A549 (cell line): ENCODE results near the gene SORCS2. TPM values are rescaled to one million over a fixed set of nuclear protein-coding genes. Genes with fewer than 3 reads are reported as not detected.

ENCODE experiments used
- ATAC-seq, 2 experiments: fragments of 200-7000 bp in 1 of 2; fragments of >200 bp in 1 of 2; cut with Nextera tagmentation in 1 of 2; cut with Tn5 transposase in 1 of 2; 3 replicates each; pipeline versions ENCODE4 v1.8.0 to v1.9.1; 2018 to 2020; ENCODE audit warnings: mild to moderate bottlenecking in 1 of 2, moderate library complexity in 1 of 2
- CTCF ChIA-PET: fragments of 300-600 bp; sonication (Branson Sonifier 250); formaldehyde crosslinking; extraction: SDS; loops from one replicate; lab custom pipeline; 2021; ENCODE audit warnings: antibody characterized with exemption, inconsistent platforms; lab: Yijun Ruan, JAX
- POLR2A ChIA-PET: fragments of 350-600 bp; formaldehyde crosslinking; extraction: SDS; loops from one replicate; lab custom pipeline; 2021; ENCODE audit warnings: antibody characterized with exemption, inconsistent platforms; lab: Yijun Ruan, JAX
- DNase-seq, 2 experiments: peaks; one replicate each; pipeline versions ENCODE4 v3.0.0 to v3.0.0-alpha.2; 2011 to 2016; ENCODE audit warnings: low read depth in 1 of 2, low spot score in 1 of 2
- FAIRE-seq: peaks from 2 replicates; lab custom pipeline; 2011; peaks lifted over from hg19 to GRCh38; lab: Jason Lieb, UNC
- H3K27ac ChIP-seq, 2 experiments: fragments of >200 bp; sonication (Bioruptor Twin); formaldehyde crosslinking; 3 replicates each; pipeline ENCODE4 v1.5.1; 2016 to 2017
- H3K4me1 ChIP-seq: fragments of >200 bp; sonication (Bioruptor Twin); formaldehyde crosslinking; 3 replicates; pipeline ENCODE4 v1.6.1; 2016
- H3K4me2 ChIP-seq: fragments of >200 bp; sonication (Bioruptor Twin); formaldehyde crosslinking; 3 replicates; pipeline ENCODE4 v1.6.1; 2016
- H3K4me3 ChIP-seq: fragments of >200 bp; sonication (Bioruptor Twin); formaldehyde crosslinking; 3 replicates; pipeline ENCODE4 v1.5.1; 2016
- H3K9me3 ChIP-seq: fragments of >200 bp; sonication (Bioruptor Twin); formaldehyde crosslinking; 3 replicates; pipeline ENCODE4 v1.6.1; 2016
- BCL3 ChIP-seq: fragments of >200 bp; sonication (Bioruptor Twin); formaldehyde crosslinking; IDR thresholded peaks from 3 replicates; pipeline ENCODE4 v1.6.1; 2016
- CEBPB ChIP-seq, 2 experiments: fragments of >200 bp in 1 of 2; sonication (Bioruptor Twin) in 1 of 2; formaldehyde crosslinking in 1 of 2; IDR thresholded peaks; 2 replicates each; pipeline ENCODE4 v1.6.1; 2012 to 2016
- E2F6 ChIP-seq: IDR thresholded peaks from 2 replicates; pipeline ENCODE4 v1.6.1; 2012; ENCODE audit warnings: low read depth, borderline replicate concordance
- EHMT2 ChIP-seq: fragments of 200-600 bp; sonication (generic); IDR thresholded peaks from 2 replicates; pipeline ENCODE4 v1.6.1; 2016; ENCODE audit warnings: antibody characterized with exemption, low read depth, mild to moderate bottlenecking, moderate library complexity
- EP300 ChIP-seq, 2 experiments: fragments of >200 bp; sonication (Bioruptor Twin); formaldehyde crosslinking; IDR thresholded peaks; 2 replicates in 1 of 2; 3 replicates in 1 of 2; pipeline ENCODE4 v1.6.1; 2016 to 2017
- FOSL2 ChIP-seq, 2 experiments: fragments of 450-650 bp in 1 of 2; fragments of >200 bp in 1 of 2; sonication (Bioruptor Twin) in 1 of 2; formaldehyde crosslinking; IDR thresholded peaks; 2 replicates each; pipeline versions ENCODE4 v1.5.0 to v1.6.1; 2016 to 2020; ENCODE audit warnings: mild to moderate bottlenecking in 1 of 2, moderate library complexity in 1 of 2
- FOXS1 ChIP-seq: fragments of 250-450 bp; sonication (Bioruptor Pico); IDR thresholded peaks from 2 replicates; pipeline ENCODE4 v1.5.0; 2020; ENCODE audit warnings: mild to moderate bottlenecking, moderate library complexity
- HDAC2 ChIP-seq: fragments of 200-600 bp; sonication (generic); IDR thresholded peaks from 2 replicates; pipeline ENCODE4 v1.6.1; 2016
- HOXA7 ChIP-seq: fragments of 250-450 bp; sonication (Bioruptor Pico); IDR thresholded peaks from 2 replicates; pipeline ENCODE4 v1.5.0; 2020; ENCODE audit warnings: mild to moderate bottlenecking, moderate library complexity
- HOXB13 ChIP-seq: fragments of 250-450 bp; sonication (Bioruptor Pico); IDR thresholded peaks from 2 replicates; pipeline ENCODE4 v1.5.0; 2020; ENCODE audit warnings: low read depth, mild to moderate bottlenecking, moderate library complexity
- JUNB ChIP-seq: fragments of >200 bp; sonication (Bioruptor Twin); formaldehyde crosslinking; IDR thresholded peaks from 2 replicates; pipeline ENCODE4 v1.6.1; 2016
- KDM5A ChIP-seq: fragments of 200-600 bp; sonication (generic); IDR thresholded peaks from 2 replicates; pipeline ENCODE4 v1.6.1; 2016; ENCODE audit warnings: antibody characterized with exemption, mild to moderate bottlenecking
- MAX ChIP-seq: IDR thresholded peaks from 2 replicates; pipeline ENCODE4 v1.6.1; 2012
- MAZ ChIP-seq: fragments of 150-350 bp; IDR thresholded peaks from 2 replicates; pipeline ENCODE4 v1.6.1; 2014; ENCODE audit warnings: antibody characterized with exemption, low read depth, low read length, borderline replicate concordance
- MYC ChIP-seq: IDR thresholded peaks from 2 replicates; pipeline ENCODE4 v1.6.1; 2012; ENCODE audit warnings: mild to moderate bottlenecking, inconsistent platforms, low read length, improper control_type of control experiment, borderline replicate concordance
- NFE2L2 ChIP-seq: fragments of 150-350 bp; conservative IDR thresholded peaks from 2 replicates; pipeline ENCODE4 v1.6.1; 2014; ENCODE audit warnings: low read length
- PHF8 ChIP-seq: fragments of 200-600 bp; sonication (generic); IDR thresholded peaks from 2 replicates; pipeline ENCODE4 v1.6.1; 2016; ENCODE audit warnings: low read depth, mild to moderate bottlenecking, antibody characterized with exemption, moderate library complexity, borderline replicate concordance
- POLR2A ChIP-seq: IDR thresholded peaks from 2 replicates; pipeline ENCODE4 v1.6.1; 2012; ENCODE audit warnings: mild to moderate bottlenecking, low read length
- RAD21 ChIP-seq, 2 experiments: fragments of >200 bp in 1 of 2; sonication (Bioruptor Twin) in 1 of 2; formaldehyde crosslinking in 1 of 2; IDR thresholded peaks in 1 of 2; conservative IDR thresholded peaks in 1 of 2; 2 replicates in 1 of 2; 3 replicates in 1 of 2; pipeline ENCODE4 v1.6.1; 2012 to 2018; ENCODE audit warnings: inconsistent platforms in 1 of 2
- RFX5 ChIP-seq: fragments of 450-650 bp; IDR thresholded peaks from 2 replicates; pipeline ENCODE4 v1.7.1; 2014; ENCODE audit warnings: antibody characterized with exemption, mild to moderate bottlenecking, moderate library complexity
- RNF2 ChIP-seq: fragments of 200-600 bp; sonication (generic); IDR thresholded peaks from 2 replicates; pipeline ENCODE4 v1.6.1; 2016; ENCODE audit warnings: low read depth, mild to moderate bottlenecking, antibody characterized with exemption, moderate library complexity, borderline replicate concordance
- SMC3 ChIP-seq: fragments of >200 bp; sonication (Bioruptor Twin); formaldehyde crosslinking; IDR thresholded peaks from 3 replicates; pipeline ENCODE4 v1.6.1; 2018; ENCODE audit warnings: inconsistent platforms
- SREBF2 ChIP-seq: fragments of 450-650 bp; IDR thresholded peaks from 2 replicates; pipeline ENCODE4 v1.6.1; 2014; ENCODE audit warnings: mild to moderate bottlenecking, moderate library complexity
- WGBS: methylation state at CpG from one replicate; pipeline ENCODE4 v1.1.6; 2017; ENCODE audit errors: missing lambda C conversion rate; 5-methylcytosine and 5-hydroxymethylcytosine counted together
- polyA plus RNA-seq, 4 experiments: library from polyadenylated mRNA; depleted of rRNA in 3 of 4; stranded (reverse); fragments of >200 nt; fragmentation: RNase III in 1 of 4; extraction: RNeasy Plus Mini Kit Qiagen cat#74134 plus additional on column Dnase treatment in 1 of 4; gene quantifications; 2 replicates in 3 of 4; 3 replicates in 1 of 4; pipeline ENCODE4 v1.2.3, GENCODE V29; 2011 to 2017

The SORCS2 gene
- polyA plus RNA-seq, 2 of the 4 experiments (the other 2 are of a cell fraction): 1.4 to 4.6 TPM

DNA sequence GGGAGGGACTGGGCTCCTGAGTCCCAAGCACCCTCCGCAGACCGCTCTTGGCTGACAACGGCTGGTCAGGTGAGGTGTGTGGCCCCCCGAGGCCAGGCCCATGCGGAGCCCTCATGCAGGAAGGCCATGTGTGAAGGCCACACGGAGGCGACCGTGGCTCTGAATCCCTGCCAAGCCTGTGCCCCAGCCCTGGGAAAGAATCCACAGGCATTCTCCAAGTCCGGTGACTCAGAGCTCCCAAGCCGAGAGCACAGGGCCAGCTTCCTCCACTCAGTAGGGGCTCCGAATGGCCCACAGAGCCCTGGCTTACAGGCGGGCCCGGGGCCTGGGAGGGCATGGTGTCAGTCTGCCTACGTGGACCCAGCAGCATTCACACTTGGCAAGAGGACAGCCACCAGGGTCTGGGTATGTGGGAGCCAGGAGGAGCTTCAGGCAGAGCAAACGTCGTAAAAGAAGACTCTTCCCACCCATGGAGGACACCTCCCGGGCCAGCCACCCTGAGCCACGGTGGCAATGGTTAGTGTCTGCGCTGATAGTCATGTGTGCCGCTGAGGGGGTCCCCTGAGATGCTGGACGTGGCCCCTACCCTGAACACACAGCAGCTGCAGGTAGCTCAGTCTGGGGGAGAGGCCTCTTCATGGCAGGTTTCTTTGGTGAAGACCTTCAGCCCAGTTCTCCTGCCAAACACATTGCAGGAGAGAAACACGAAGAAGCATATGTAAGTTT, 136.7 kb downstream of the SORCS2 start:
- peak; percentile 73 to 75 for DNase-seq
- CTCF ChIA-PET: interaction anchor here (0.8 to 2.1 kb wide), 5 partner anchors 10 to 391 kb away, joined by 3 to 7 read pairs (median 4); no protein-coding TSS in a partner anchor

GRCh38 chr4:7330031-7330596, 137.8 kb downstream of the SORCS2 start:
- ChIA-PET CTCF (interaction anchor here (1.5 to 2.1 kb wide), 3 partner anchors 9 to 34 kb away, joined by 3 to 7 read pairs (median 4); no protein-coding TSS in a partner anchor), POLR2A (no interaction called here)
- DNase-seq: no peak
- no peak for TF ChIP-seq MAZ
- no peak for ATAC-seq
- no peak overlapping the region for H3K4me2 ChIP-seq
- WGBS: 87% methylated on average over 13 of the region's 17 CpGs
- H3K4me3 ChIP-seq: no peak overlapping the region
- no peak for FAIRE-seq
- H3K9me3 ChIP-seq: no peaks in the 10 kb centered on the region
- H3K27ac ChIP-seq: peak overlapping the region in 1 of 2 experiments; percentile 87; a peak in 2 of 6 replicates
- H3K4me1 ChIP-seq: peaks cover 33% of the 10 kb centered on the region

More for the DNA sequence above, 136.7 kb downstream of the SORCS2 start:
- H3K27ac ChIP-seq: peak overlapping the region; percentile 67 to 87
- ATAC-seq (peak; percentile 60 to 85), FAIRE-seq (no peak)
- POLR2A ChIA-PET: no interaction called here
- H3K4me1 ChIP-seq: peaks cover 33% of the 10 kb centered on the region
- TF ChIP-seq SREBF2: no peak
- no peak for TF ChIP-seq EHMT2
- no peak for TF ChIP-seq BCL3
- 0 out of 5 replicates have a peak, but pooled peaks of 1 of the 2 experiments have one; percentile 13 for TF ChIP-seq RAD21 (conservative IDR thresholded peaks at IDR 0.05 in 1 of 2, IDR thresholded peaks at IDR 0.05 in 1 of 2)
- no peak for TF ChIP-seq HOXB13 (CRISPR knock-in tag)
- no peak for TF ChIP-seq PHF8
- TF ChIP-seq FOSL2 (IDR thresholded peaks at IDR 0.05): no peak
- peak; percentile 41 for TF ChIP-seq FOSL2 (CRISPR knock-in tag; IDR thresholded peaks at IDR 0.05)
- TF ChIP-seq SMC3: 0 out of 3 replicates have a peak, but pooled peaks have one; percentile 8
- no peak for TF ChIP-seq EP300 (IDR thresholded peaks at IDR 0.05)
- peak; percentile 80 for TF ChIP-seq MAX
- H3K9me3 ChIP-seq: no peaks in the 10 kb centered on the region
- H3K4me3 ChIP-seq: no peak overlapping the region
- 20% methylated on average over 5 of the region's 22 CpGs for WGBS
- H3K4me2 ChIP-seq: peak overlapping the region; percentile 57

DNA sequence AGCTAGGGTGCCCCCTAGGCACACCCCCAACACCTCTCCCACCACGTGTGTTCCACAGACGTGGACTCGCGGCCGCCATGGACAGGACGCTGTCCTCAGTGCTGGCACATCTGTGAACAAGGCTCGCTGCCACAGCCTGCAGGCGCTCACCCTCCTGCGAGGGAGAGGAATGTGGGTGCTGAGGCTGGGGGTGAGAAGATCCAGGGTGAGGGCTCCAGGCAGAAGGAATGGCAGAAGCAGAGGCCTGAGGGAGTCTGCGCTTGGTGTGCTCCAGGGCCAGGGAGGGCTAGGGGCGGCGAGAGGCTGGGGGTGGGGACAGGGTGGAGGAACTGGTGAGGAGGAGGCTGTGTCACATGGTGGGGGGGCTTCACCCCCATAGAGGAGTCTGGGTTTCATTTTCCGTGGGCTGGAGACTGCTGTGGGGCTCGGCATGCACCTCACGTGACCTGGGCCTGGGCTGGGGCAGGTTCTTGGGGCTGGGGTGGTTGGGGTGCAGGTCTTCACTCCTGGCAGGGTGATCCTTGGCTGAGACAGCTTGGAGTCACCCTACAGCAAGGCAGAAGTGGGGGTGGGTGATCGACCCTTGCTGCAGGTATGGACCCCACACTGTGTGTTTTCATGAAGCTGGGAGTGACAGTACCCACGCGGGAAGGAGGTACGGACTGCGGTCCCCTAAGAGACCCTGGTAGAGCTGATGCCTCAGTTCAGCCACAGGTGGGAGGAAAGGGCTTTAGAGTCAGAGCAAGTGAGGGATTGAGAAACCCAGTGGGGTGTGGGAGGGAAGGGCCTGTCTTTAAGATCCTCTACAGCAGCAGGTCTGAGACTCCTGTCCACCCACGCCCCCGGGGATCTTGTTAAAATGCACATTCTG, 138.7 kb downstream of the SORCS2 start:
- Histone ChIP-seq H3K9me3 (no peaks in the 10 kb centered on the region), H3K4me2 (no peak overlapping the region)
- WGBS: 90% methylated on average over 15 of the region's 22 CpGs
- FAIRE-seq: no peak
- no peak for TF ChIP-seq NFE2L2
- TF ChIP-seq FOXS1: no peak
- no peak for TF ChIP-seq HDAC2
- no peak for TF ChIP-seq E2F6
- no peak for TF ChIP-seq EP300 (IDR thresholded peaks at IDR 0.05)
- no peak for TF ChIP-seq JUNB
- TF ChIP-seq RNF2: no peak
- TF ChIP-seq HOXA7 (CRISPR knock-in tag): no peak
- TF ChIP-seq RFX5: no peak
- TF ChIP-seq MYC: no peak
- no peak for TF ChIP-seq SREBF2
- TF ChIP-seq POLR2A: no peak
- no peak for TF ChIP-seq CEBPB (IDR thresholded peaks at IDR 0.05)
- TF ChIP-seq KDM5A: no peak
- TF ChIP-seq, all 56 proteins: peak for 0
- ATAC-seq (no peak), DNase-seq (no peak)
- Histone ChIP-seq H3K4me3 (no peak overlapping the region), H3K4me1 (peaks cover 36% of the 10 kb centered on the region), H3K27ac (peak overlapping the region in 1 of 2 experiments; percentile 71; a peak in 3 of 6 replicates)
- ChIA-PET CTCF (interaction anchor here (1.0 to 3.0 kb wide), 4 partner anchors 14 to 137 kb away, joined by 3 to 11 read pairs (median 3); no protein-coding TSS in a partner anchor), POLR2A (no interaction called here)
